Activated T-helper 1 cell treated with Interleukin-2 at 50 U/mL for 16 hours (primary cell): ENCODE data around the gene IER5.

Experiments used
- DNase-seq: peaks from one replicate; pipeline ENCODE4 v3.0.0-alpha.2; 2020; ENCODE audit warnings: low read depth

Gene IER5

DNA sequence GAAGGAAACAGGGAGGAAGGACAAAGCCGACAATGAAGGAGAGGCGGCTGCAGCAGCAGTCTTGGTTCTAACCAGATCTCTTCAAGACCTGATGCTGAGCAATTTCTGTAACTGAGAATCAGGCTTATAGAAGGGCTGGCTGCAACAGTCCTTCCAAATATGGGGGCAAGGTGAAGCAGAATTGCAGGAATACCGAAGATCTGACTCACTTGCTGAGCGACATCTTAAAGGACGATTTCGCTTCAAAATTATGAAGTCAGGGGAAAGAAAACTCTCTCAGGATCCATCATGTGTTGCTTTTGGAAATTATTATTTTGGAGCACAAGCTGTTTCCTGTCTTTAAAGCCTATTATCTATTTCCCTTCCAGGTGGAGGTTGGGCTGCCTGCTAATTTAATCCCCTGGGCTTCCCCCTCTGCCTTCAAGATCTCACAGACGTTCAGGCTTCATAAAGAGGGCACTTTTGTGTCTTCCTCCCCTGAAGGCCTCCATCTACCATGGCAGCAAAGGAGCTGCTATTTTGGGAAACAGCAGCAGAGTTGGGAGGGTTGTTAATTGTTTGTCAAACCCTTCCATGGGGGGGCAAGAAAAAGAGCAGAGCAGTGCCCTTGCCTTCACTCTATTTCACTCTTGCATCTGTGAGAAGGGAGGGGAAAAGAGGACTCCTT is 10.8 kb upstream of the IER5 start:
- no peak for DNase-seq

DNA sequence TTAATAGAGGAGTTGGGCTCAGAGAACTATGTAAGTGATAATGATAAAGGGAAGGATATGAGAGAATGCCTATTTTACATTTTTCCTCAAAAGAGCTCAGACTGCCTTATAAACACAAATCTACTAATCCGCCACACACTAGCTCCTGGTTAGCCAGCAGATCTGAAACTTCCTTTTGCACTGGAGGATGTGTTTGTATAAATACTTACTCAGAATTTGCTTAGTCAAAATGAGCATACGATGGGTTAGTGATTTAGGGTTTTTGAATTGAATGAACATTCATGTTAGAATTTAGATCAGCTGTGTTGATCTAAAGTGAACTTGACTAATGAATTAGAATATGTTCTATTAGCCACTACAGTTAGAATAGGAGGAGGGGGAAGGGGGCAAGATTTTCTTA is 9.1 kb upstream of the IER5 start:
- DNase-seq: no peak

DNA sequence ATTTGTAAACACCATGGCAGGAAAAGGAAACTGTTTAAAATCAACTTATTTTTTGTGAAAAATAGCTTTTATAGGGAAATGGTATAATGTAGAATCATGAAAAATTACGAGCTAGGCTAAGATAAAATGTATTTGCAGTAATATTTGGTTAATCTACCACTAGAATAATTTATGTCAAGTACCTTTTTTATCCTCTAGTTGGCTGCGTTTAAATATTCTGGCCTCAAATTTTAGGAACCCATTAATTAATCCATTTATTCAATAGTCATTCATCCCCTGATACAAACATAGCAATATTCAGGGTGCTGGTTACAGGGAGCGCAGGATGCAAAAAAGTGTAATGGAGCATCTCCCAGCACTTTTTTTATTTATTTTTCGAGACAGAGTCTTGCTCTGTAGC is 8.6 kb upstream of the IER5 start:
- no peak for DNase-seq

DNA sequence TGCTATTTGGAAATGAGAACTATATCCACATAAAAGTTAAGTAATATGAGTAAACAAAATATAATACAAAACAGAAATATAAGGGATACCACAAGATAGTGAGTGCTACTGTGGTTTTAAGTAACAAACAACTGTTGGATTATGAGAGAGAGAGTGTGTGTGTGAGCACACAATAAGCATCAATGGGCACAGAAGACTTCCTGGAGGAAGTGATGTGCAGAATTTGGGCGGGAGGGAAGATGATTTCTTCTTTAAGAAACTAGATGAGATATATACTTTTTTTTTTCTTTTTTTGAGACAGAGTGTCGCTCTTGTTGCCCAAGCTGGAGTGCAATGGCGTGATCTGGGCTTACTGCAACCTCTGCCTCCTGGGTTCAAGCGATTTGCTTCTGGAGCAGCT is 7.9 kb upstream of the IER5 start:
- no peak for DNase-seq

DNA sequence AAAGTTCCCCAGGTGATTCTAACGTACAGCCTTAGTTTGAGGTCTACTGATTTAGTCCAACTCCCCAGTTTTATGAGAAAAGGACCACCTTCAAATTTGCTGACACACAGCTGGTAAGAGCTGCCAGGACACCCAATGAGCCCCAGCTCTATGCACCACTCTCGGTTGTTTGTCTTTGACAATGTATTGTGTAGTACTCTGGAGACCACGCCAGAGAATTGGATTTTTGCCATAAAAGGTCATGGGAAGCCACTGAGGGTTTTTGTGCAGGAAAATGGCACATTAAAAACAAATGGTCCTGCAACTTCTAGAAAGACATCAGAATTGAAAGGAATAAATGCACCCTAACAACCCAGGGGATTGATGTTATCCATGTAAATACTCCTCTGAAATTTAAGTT is 7.1 kb upstream of the IER5 start:
- no peak for DNase-seq

DNA sequence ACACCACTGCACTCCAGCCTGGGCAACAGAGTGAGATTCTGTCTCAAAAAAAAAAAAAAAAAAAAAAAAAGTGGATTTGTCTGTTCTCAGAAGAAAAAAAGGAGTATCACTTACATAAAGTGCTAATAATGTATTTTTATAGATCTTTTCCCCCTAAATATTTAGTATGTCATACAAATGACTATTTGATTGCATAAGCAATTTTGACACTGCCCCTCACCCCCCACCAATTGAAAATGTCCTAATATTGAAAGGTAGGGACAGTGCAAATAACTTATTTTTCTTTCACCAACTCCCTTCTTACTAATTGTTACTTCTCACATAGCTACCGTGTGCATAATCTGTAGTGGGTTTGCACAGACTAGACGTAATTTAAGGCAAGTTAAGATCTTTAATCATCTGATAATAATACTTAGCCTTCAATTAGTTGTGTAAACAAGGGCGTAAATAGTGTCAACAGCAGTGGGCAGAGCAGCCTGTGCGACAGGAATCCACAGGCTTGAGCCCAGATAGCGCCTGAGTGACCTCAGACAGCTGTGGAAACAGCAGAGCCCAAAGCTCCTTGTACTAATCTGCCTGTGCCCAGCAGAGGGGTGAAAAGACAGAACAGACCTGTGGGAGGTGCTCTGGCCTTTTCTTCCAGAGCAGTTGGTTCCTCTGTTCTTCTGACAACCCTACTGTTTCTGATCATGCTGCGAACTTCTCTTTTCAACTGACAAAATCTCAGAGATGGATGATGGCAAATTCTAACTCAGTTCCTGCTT is 4.5 kb upstream of the IER5 start:
- peak; percentile 40 for DNase-seq

DNA sequence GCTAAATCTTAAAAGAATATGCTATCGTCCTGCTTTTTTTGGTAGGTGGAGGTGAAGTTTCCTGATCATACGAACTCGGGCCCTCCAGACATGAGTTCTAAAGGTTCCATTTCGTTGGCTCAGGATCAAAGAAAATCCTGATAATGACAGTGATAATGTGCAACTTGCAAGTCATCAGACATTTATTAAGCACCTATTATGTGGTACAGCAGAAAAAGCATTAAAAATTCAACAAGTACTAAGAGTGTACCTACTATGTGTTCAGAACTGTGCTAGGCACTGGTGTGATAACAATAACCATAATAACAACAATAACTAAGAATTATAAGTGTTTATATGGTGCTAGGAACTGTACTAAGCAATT is 3.9 kb upstream of the IER5 start:
- no peak for DNase-seq

DNA sequence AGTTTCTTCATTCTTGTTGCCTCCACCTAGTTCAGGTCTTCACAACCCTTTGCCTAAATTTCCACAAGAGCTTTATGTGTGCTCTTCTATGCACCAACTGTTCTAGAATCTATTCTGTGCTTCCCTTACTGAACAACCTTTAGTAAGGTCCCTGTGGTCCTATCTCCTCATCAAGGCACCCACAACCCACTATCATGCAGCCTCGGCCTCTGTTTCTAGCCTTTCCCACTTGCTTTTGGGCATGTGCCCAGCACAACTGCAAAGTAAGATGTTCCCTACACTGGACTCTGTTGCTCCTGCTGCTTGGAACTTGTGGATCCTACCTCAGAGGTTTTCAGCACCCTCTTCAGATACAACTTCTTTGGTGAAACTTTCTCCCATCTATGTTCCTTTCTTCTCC is 2.4 kb upstream of the IER5 start:
- no peak for DNase-seq

DNA sequence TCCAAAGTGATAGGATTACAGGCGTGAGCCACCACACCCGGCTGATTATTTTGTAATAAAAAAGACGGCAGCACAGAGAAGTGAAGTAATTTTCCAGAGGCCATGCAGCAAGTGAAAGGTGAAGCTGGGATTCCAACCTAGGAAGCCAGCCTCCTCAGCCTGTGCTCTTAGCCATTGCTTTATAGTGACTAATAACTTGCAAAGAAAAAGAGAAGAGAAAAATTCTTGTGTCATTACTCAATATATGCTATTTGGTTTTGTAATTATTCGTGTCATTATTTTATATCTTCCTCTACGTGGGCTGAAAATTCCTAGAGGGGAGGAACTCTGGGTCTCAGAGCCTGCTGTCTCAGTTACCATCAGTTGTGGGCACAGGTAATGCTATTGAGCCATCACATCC is 1.6 kb upstream of the IER5 start:
- no peak for DNase-seq

DNA sequence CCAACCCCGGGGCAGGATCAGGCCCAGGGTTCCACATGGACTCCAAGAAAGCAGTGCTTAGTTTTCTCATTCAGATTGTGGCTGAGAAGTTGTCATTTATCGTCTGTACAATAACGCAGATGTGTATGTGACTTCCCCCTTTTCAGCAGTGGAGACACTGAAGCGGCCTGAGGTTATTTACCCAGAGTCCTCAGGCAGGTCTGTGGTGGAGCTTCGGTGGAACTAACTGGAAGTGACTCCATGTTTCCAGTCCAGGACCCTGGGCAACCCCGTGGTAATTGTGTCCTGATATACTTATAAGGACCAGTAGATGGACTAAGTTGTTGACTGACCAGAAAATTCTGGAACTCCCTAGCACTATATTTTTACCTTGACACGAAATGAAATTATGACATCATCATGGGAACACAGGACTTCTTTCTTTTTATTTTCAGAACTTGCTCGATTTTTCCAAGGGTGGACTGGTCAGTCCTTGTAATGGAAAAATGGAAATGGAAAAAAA is 1.0 kb upstream of the IER5 start:
- DNase-seq: no peak

DNA sequence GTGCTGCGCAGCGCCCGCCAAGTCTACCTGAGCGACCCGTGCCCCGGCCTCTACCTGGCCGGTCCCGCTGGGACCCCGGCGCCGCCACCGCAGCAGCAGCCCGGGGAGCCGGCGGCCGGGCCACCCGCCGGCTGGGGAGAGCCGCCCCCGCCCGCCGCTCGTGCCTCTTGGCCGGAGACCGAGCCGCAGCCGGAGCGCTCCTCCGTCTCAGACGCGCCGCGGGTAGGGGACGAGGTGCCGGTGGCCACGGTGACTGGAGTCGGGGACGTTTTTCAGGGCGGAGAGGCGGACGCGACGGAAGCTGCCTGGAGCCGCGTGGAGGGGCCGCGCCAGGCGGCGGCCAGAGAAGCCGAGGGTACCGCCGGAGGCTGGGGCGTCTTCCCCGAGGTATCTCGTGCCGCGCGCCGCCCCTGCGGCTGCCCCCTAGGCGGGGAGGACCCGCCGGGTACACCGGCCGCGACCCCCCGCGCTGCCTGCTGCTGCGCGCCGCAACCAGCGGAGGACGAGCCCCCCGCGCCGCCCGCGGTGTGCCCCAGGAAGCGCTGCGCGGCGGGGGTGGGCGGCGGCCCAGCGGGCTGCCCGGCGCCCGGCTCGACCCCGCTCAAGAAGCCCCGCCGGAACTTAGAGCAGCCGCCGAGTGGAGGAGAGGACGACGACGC is 646 bp downstream of the IER5 start:
- DNase-seq: peak; percentile 11

DNA sequence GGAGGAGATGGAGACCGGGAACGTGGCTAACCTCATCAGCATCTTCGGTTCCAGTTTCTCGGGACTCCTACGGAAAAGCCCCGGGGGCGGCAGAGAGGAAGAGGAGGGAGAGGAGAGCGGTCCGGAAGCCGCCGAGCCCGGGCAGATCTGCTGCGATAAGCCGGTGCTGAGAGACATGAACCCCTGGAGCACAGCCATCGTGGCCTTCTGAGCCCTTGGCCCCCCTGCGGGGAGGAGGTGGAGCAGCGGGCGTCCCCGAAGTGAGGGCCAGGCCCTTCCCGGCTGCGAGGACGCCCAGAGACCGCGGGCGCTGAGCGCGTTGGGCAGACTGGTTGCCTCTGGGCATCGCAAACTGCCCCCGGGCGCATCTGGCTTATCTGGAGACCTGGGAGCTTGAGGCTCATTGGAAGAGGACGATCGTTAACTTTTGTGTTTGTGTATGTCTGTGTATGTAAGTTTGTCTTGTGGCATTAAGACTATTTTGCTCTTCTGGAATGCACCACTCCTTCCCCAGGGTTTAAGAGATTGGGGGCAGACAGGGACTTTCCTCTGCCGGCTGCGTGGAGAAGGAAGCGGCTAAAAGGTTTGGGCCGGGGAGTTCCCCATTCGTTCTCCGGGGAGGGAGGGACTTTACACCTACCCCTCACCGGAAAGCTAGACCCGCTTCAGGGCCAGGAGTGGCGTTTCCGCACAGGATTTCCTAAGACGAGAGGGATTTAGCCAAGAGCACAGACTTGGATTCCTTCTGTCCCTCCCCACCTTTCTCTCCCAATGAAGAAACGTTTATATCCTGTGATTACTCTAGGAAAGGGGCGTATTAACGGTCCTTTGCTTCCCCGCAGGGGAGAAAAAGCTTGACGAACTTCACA is 1.4 kb downstream of the IER5 start:
- peak; percentile 58 for DNase-seq

DNA sequence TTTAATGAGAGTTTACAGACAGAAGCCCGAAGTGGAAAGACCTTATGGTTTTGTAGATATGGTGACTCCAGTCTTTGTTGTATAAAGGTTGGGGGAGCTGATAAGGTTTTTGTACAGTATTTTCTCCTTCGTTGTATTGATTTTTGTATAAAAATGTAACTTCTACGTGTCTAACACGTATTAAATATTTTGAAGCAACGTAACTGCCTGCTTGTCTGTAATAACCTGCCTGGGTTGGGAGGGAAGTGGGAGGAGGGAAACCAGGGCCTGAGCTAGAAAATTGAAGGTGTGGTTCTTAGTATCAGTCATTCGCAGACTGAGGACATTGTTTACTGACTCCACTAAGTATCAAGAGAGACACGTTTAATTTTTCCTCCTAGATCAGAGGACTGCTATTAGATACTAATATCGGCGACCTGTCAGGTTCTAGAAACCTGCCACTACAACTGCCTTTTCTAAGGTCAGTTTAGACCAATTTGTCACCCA is 2.2 kb downstream of the IER5 start:
- DNase-seq: no peak

DNA sequence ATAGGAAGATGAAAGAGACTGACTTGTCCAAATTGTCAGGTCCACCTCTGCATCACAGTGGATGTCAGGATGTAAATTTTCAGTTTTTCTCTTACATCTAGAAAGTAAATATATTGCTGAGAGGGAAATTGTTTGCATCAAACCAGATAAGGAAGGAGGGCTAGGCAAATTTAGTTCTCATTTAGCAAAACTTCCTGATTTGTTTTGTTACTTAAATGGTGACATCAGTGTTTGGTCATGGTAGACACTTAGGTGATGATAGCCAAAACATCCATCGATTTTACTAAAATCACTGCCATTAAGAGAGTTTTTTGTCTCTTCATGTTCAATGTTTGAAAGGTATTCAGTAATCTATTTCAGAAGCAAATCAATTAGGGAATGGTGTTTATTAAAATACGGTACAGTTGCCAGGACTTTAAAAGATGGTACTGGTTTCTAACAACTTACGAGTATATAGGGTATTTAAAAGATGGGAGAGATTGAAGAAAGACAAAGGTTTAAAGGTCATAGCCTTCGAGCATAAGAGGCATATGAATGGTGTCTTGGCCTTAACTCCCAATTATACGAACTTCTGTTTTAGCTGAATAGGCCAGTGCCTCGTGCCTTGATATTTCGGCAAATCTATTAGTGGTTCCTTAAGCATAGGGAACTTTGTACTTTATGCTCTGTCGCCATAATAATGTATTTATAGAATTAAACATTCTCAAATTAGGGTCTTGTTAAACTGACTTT is 3.0 kb downstream of the IER5 start:
- no peak for DNase-seq

DNA sequence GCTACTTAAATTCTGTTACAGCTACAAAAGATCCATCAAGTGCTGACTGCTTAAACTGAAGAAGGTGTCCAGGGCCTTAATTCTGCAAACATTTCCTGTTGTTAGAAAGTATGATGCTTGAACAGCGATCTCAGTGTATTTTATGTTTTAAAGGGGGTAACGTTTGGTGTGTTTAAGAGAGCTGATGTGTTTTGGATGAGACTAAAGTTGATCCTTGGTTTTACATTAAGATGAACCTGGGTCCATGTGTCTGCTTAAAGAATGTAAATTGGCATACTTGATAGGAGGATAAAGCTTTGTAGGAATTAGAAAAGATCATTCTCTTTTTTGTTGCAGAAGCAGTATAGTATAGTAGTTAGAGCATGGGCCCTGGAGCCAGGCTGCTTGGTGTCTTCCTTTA is 3.6 kb downstream of the IER5 start:
- DNase-seq: no peak

DNA sequence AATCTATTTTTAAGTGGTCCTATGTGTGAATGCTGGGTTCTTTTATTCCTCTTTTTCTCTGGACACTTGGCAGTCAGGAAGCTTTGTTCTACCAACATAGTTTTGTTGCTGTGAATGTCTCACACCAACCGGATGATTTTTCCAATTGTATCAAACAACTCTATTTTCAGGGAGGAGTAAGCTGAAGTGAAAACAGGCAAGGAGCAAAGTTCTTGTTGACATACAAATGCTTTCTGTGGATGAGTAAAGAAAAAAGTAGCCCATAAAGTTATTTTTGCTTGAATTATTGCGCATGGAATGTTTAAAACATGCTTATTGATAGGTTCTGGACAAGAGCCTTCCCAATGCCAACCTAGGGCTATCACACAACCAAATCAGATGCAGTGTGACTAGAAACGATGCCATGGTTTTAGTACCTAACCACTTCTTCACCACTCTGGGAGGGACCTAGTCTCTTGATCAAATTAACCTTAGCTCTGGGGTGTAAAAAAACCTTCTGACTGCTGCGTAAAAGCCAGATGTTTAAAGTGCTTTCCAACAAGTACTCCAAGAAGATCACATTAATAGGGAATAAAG is 4.5 kb downstream of the IER5 start:
- DNase-seq: no peak

DNA sequence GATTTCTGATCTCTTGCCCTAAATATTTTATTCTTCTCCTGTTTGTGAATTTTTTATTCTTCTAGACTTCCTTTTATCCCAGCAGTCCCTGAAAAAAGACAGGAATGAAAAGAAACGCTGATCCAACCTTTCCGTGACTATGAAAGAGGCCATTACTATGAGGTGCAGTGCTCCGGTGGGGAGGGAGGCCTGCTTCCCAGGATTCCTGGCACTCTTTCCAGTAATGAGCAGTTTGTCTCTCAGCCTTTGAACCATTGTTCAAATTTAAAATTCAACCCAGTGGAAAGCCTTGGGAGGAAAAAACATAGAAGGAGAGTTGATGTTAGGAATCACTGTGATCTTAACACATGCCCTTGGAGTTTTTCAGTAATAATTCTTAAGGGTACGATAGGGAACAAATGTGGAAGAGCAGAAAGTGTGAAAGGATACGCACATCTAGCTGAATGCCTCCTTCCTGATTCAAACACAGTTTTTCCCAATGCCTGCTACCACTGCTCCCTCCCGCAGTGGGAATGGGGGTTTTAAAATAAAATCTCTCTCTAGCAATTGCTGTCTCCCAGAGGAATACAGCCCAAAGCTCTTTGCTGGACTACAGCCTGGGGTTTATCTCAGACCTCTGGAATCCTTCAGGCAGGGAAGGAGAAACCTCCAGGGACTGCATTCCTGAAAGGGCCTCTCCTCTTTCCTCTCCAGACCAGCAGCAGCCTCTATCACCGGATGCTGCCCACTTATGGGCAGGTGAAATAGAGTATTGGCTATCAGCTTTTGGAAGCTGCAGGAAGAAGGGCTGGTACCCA is 6.1 kb downstream of the IER5 start:
- no peak for DNase-seq

DNA sequence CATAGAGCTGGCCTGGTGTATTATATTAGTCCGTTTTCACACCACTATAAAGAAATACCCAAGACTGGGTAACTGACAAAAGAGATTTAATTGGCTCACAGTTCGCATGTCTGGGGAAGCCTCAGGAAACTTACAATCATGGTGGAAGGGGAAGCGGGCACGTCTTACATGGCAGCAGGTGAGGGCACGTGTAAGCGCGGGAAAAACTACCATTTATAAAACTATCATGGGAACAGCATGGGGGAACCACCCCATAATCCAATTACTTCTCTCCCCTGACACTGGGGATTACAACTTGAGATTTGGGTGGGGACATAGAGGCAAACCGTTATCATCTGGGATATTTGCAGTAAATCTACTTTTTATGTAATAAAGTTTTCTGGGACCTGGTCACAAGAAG is 6.8 kb downstream of the IER5 start:
- DNase-seq: no peak

DNA sequence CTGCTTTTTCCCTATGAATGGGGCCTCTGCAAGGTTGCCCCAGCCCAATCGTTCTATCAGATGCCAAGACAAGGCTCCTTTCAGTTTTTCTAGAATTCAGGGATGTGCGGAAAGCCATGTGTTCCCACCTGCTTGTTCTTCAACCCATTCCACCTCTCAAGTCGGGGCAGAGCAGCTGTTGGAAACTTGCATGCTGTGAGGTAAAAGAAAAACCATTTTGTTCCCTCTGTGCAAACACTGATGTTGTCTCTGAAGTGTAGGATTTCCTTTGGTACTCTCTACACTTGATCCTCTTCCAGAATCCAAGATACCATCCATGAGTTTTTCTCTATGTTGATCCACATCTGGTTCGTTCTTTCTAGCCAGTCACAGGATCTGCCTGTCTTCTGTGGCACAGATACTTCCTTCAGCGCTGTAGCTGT is 7.3 kb downstream of the IER5 start:
- DNase-seq: no peak

DNA sequence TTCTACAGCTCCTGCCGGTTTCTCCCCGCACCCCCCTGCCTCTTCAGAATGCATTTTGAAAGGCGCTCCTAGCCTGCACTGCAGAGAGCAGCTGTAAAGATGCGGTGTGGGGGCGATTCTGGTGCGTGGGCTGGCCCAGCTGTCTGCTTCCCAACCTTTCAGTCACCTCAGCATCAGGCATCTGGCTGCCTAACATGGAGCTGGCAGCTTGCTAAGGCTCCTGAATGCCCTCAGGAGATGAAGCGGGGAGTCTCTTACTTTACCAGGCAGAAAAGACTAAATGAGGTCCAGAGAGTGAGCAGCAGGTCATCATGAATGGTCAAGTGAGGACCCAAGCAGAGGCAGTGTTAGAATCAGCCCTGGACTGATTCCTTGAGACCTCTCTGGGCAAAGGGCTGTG is 8.7 kb downstream of the IER5 start:
- no peak for DNase-seq
